Neural cell (in vitro differentiated cells): ENCODE measurements around the gene ECI2. TPM values are rescaled to one million over a fixed set of nuclear protein-coding genes. Genes with fewer than 3 reads are reported as not detected.

ENCODE experiments used
- H2AFZ ChIP-seq: fragments of 200-600, 300-800 bp; sonication (generic), shearing (Covaris generic); 2 replicates; pipeline ENCODE4 v1.6.0; 2014; ENCODE audit warnings: low read depth, mild to moderate bottlenecking, antibody characterized with exemption, low read length, moderate library complexity
- H3F3A ChIP-seq: fragments of 200-600 bp; shearing (Covaris generic); 2 replicates; pipeline ENCODE4 v1.6.1; 2016; ENCODE audit warnings: mild to moderate bottlenecking, moderate library complexity, mixed read lengths, antibody characterized with exemption, low read length; ENCODE audit not compliant: insufficient read depth, poor library complexity, severe bottlenecking
- H3K27ac ChIP-seq: fragments of 200-600, 300-800 bp; sonication (generic), shearing (Covaris generic); 2 replicates; pipeline ENCODE4 v1.5.1; 2014; ENCODE audit warnings: mild to moderate bottlenecking, low read length, moderate library complexity
- H3K27me3 ChIP-seq: fragments of 300-800, 200-600 bp; sonication (generic), shearing (Covaris generic); 2 replicates; pipeline ENCODE4 v1.6.0; 2014; ENCODE audit warnings: mild to moderate bottlenecking, low read depth, low read length, moderate library complexity; ENCODE audit not compliant: insufficient read depth
- H3K36me3 ChIP-seq: fragments of 300-800, 200-600 bp; sonication (generic), shearing (Covaris generic); 2 replicates; pipeline ENCODE4 v1.5.1; 2014; ENCODE audit warnings: mild to moderate bottlenecking, antibody characterized with exemption, low read length, moderate library complexity; ENCODE audit not compliant: insufficient read depth
- H3K4me2 ChIP-seq: fragments of 300-800, 200-600 bp; sonication (generic), shearing (Covaris generic); 2 replicates; pipeline ENCODE4 v1.6.0; 2014; ENCODE audit warnings: mild to moderate bottlenecking, low read length
- H3K4me3 ChIP-seq: fragments of 300-800, 200-600 bp; sonication (generic), shearing (Covaris generic); 2 replicates; pipeline ENCODE4 v1.5.1; 2014; ENCODE audit warnings: mild to moderate bottlenecking, low read length, moderate library complexity
- H3K79me2 ChIP-seq: fragments of 200-600 bp; shearing (Covaris generic); replicated peaks from 2 replicates; pipeline ENCODE4 v1.6.0; 2014; ENCODE audit warnings: mild to moderate bottlenecking, low read length, moderate library complexity; ENCODE audit not compliant: insufficient read depth
- H3K9ac ChIP-seq: fragments of 300-800, 200-600 bp; sonication (generic), shearing (Covaris generic); 2 replicates; pipeline ENCODE4 v1.6.1; 2016; ENCODE audit warnings: mild to moderate bottlenecking, low read length, mixed read lengths
- H3K9me2 ChIP-seq: fragments of 200-600 bp; shearing (Covaris generic); 2 replicates; pipeline ENCODE4 v1.6.1; 2016; ENCODE audit warnings: mild to moderate bottlenecking, low read length, mixed read lengths; ENCODE audit not compliant: insufficient read depth
- H3K9me3 ChIP-seq: fragments of 200-600, 300-800 bp; sonication (generic), shearing (Covaris generic); 2 replicates; pipeline ENCODE4 v1.6.1; 2016; ENCODE audit warnings: mild to moderate bottlenecking, mixed run types, low read length, moderate library complexity, mixed read lengths
- H4K20me1 ChIP-seq: fragments of 200-600 bp; shearing (Covaris generic); 2 replicates; pipeline ENCODE4 v1.6.1; 2016; ENCODE audit warnings: mild to moderate bottlenecking, mixed run types; ENCODE audit not compliant: insufficient read depth
- CTCF ChIP-seq: fragments of 450-650 bp; IDR thresholded peaks from 2 replicates; pipeline ENCODE4 v1.5.1; 2014; ENCODE audit warnings: antibody characterized with exemption, mild to moderate bottlenecking, moderate library complexity; ENCODE audit not compliant: poor library complexity, severe bottlenecking
- EP300 ChIP-seq: fragments of 450-650 bp; conservative IDR thresholded peaks from 2 replicates; pipeline ENCODE4 v1.6.1; 2014; ENCODE audit warnings: antibody characterized with exemption, mild to moderate bottlenecking, moderate library complexity; ENCODE audit not compliant: poor library complexity, severe bottlenecking
- EZH2 ChIP-seq: fragments of 200-600, 300-800 bp; shearing (Covaris generic), sonication (generic); IDR thresholded peaks from 2 replicates; pipeline ENCODE4 v1.6.1; 2014; ENCODE audit warnings: antibody characterized with exemption, low read length, borderline replicate concordance, mild to moderate bottlenecking; ENCODE audit not compliant: insufficient read depth, poor library complexity, severe bottlenecking
- MXI1 ChIP-seq: fragments of 450-650 bp; conservative IDR thresholded peaks from 2 replicates; pipeline ENCODE4 v1.6.1; 2014; ENCODE audit warnings: antibody characterized with exemption, mild to moderate bottlenecking; ENCODE audit not compliant: poor library complexity, severe bottlenecking
- POLR2AphosphoS5 ChIP-seq: IDR thresholded peaks from 2 replicates; pipeline ENCODE4 v1.6.1; 2012
- RAD21 ChIP-seq: fragments of 450-650 bp; conservative IDR thresholded peaks from 2 replicates; pipeline ENCODE4 v1.6.1; 2014; ENCODE audit warnings: antibody characterized with exemption, mild to moderate bottlenecking, moderate library complexity
- REST ChIP-seq: IDR thresholded peaks from 2 replicates; pipeline ENCODE4 v1.6.1; 2012; ENCODE audit warnings: borderline replicate concordance
- SMC3 ChIP-seq: fragments of 450-650 bp; conservative IDR thresholded peaks from 2 replicates; pipeline ENCODE4 v1.6.1; 2014; ENCODE audit warnings: antibody characterized with exemption, mild to moderate bottlenecking, moderate library complexity; ENCODE audit not compliant: poor library complexity
- TAF1 ChIP-seq: IDR thresholded peaks from 2 replicates; pipeline ENCODE4 v1.6.1; 2012; ENCODE audit warnings: low read depth
- polyA plus RNA-seq: library from polyadenylated mRNA; depleted of rRNA; stranded (reverse); fragments of >200 nt; gene quantifications from 2 replicates; pipeline ENCODE4 v1.2.3, GENCODE V29; 2014

The ECI2 gene
- polyA plus RNA-seq, 1 donor from 2014 or later = 27.5 TPM

- Histone ChIP-seq H3K4me2 (no peak overlapping the region), H2AFZ (no peak overlapping the region), H3K79me2 (no peaks in the 10 kb centered on the region), H3K9me3 (no peaks in the 10 kb centered on the region), H3F3A (no peaks in the 10 kb centered on the region), H3K9ac (no peak overlapping the region), H3K9me2 (no peaks in the 10 kb centered on the region), H3K4me3 (no peak overlapping the region), H4K20me1 (no peaks in the 10 kb centered on the region), H3K36me3 (no peaks in the 10 kb centered on the region), H3K27ac (no peak overlapping the region), H3K27me3 (no peaks in the 10 kb centered on the region)
- no peak for TF ChIP-seq EP300
- no peak for TF ChIP-seq MXI1
- TF ChIP-seq CTCF = no peak
- no peak for TF ChIP-seq REST
- TF ChIP-seq EZH2 = no peak
- no peak for TF ChIP-seq POLR2AphosphoS5
- no peak for TF ChIP-seq SMC3
- TF ChIP-seq RAD21 = no peak
- no peak for TF ChIP-seq TAF1
These were observed 9.7 kb upstream of the ECI2 start for GRCh38 chr6:4145083-4145482.

GRCh38 chr6:4139272-4139671 is 3.9 kb upstream of the ECI2 start:
- H3K4me3 ChIP-seq = no peak overlapping the region
- no peaks in the 10 kb centered on the region for H3K9me2 ChIP-seq
- H3K36me3 ChIP-seq = no peaks in the 10 kb centered on the region
- H3K79me2 ChIP-seq = no peaks in the 10 kb centered on the region
- no peak overlapping the region for H2AFZ ChIP-seq
- no peak for TF ChIP-seq EZH2
- TF ChIP-seq MXI1 = no peak
- no peaks in the 10 kb centered on the region for H3F3A ChIP-seq
- no peaks in the 10 kb centered on the region for H4K20me1 ChIP-seq
- no peak overlapping the region for H3K27ac ChIP-seq
- no peaks in the 10 kb centered on the region for H3K9me3 ChIP-seq
- no peak overlapping the region for H3K4me2 ChIP-seq
- no peaks in the 10 kb centered on the region for H3K27me3 ChIP-seq
- no peak overlapping the region for H3K9ac ChIP-seq

- H3F3A ChIP-seq = no peaks in the 10 kb centered on the region
- H3K27me3 ChIP-seq = no peaks in the 10 kb centered on the region
- H3K4me3 ChIP-seq = no peak overlapping the region
- no peaks in the 10 kb centered on the region for H3K9me2 ChIP-seq
- no peak overlapping the region for H3K9ac ChIP-seq
- no peak overlapping the region for H3K27ac ChIP-seq
- no peaks in the 10 kb centered on the region for H3K36me3 ChIP-seq
- no peak overlapping the region for H2AFZ ChIP-seq
- H4K20me1 ChIP-seq = no peaks in the 10 kb centered on the region
- no peak overlapping the region for H3K4me2 ChIP-seq
- TF ChIP-seq EZH2 (no peak), MXI1 (no peak), CTCF (no peak), TAF1 (no peak), EP300 (no peak), REST (no peak), POLR2AphosphoS5 (no peak), SMC3 (no peak), RAD21 (no peak)
- H3K9me3 ChIP-seq = no peaks in the 10 kb centered on the region
- peaks cover 3% of the 10 kb centered on the region for H3K79me2 ChIP-seq
These were observed 2.8 kb upstream of the ECI2 start for GRCh38 chr6:4138186-4138585.
